OCI-M2 (cell line): ENCODE results near the gene MPHOSPH9.
"Not testable (repeated sequence)": the region's sequence is repeated elsewhere in the genome, so short reads cannot be mapped to it uniquely, and the experiment has no call there.

ENCODE experiments used
- DNase-seq: peaks from one replicate; lab custom pipeline; 2025; ENCODE audit not compliant: unreplicated experiment; lab: John Stamatoyannopoulos, UW

The MPHOSPH9 gene

GRCh38 chr12:123261196-123261595 is 28.3 kb upstream of the MPHOSPH9 start:
- no peak for DNase-seq

- no peak for DNase-seq
Observed at GRCh38 chr12:123260081-123260480, 27.1 kb upstream of the MPHOSPH9 start.

GRCh38 chr12:123258593-123258992 is 25.7 kb upstream of the MPHOSPH9 start:
- no peak for DNase-seq

- DNase-seq, result no peak
Observed at GRCh38 chr12:123254853-123255446, 22.0 kb upstream of the MPHOSPH9 start.

- DNase-seq, result no peak
Observed at GRCh38 chr12:123253641-123254459, 20.9 kb upstream of the MPHOSPH9 start.

- not testable (repeated sequence) for DNase-seq
Observed at GRCh38 chr12:123252365-123252764, 19.4 kb upstream of the MPHOSPH9 start.

GRCh38 chr12:123251403-123252076 is 18.6 kb upstream of the MPHOSPH9 start:
- DNase-seq, result no peak

- no peak for DNase-seq
Observed at GRCh38 chr12:123250471-123251383, 17.8 kb upstream of the MPHOSPH9 start.

- DNase-seq, result not testable (repeated sequence)
Observed at GRCh38 chr12:123248996-123249741, 16.2 kb upstream of the MPHOSPH9 start.

- DNase-seq, result not testable (repeated sequence)
Observed at GRCh38 chr12:123248129-123248528, 15.2 kb upstream of the MPHOSPH9 start.

GRCh38 chr12:123245678-123246077 is 12.7 kb upstream of the MPHOSPH9 start:
- no peak for DNase-seq

GRCh38 chr12:123243671-123244262 is 10.8 kb upstream of the MPHOSPH9 start:
- DNase-seq, result no peak

GRCh38 chr12:123242116-123242904 is 9.4 kb upstream of the MPHOSPH9 start:
- no peak for DNase-seq

GRCh38 chr12:123238961-123239360 is 6.0 kb upstream of the MPHOSPH9 start:
- DNase-seq, result no peak

- DNase-seq, result no peak
Observed at GRCh38 chr12:123238330-123238682, 5.4 kb upstream of the MPHOSPH9 start.

- no peak for DNase-seq
Observed at GRCh38 chr12:123237646-123238329, 4.8 kb upstream of the MPHOSPH9 start.

GRCh38 chr12:123233505-123234308 is 766 bp upstream of the MPHOSPH9 start:
- no peak for DNase-seq

GRCh38 chr12:123232472-123232806 is 502 bp downstream of the MPHOSPH9 start:
- DNase-seq, result no peak
